Gastroesophageal sphincter (tissue), 3 donors: ENCODE data around the gene KDM2B.

Experiments used
- EP300 ChIP-seq: sonication (generic); formaldehyde crosslinking; IDR thresholded peaks from one replicate; pipeline ENCODE4 v1.6.1; 2017; ENCODE audit warnings: antibody characterized with exemption, mild to moderate bottlenecking
- TF ChIP-seq, protein P1 (sequence below), 4 experiments: fragments of 200-600 bp in 2 of 4; fragments of 450-650 bp in 2 of 4; sonication (generic) in 1 of 4; IDR thresholded peaks; one replicate each; pipeline ENCODE4 v1.5.1; 2017 to 2019; ENCODE audit warnings: antibody characterized with exemption in 4 of 4, mild to moderate bottlenecking in 2 of 4, moderate library complexity in 2 of 4

DNA sequence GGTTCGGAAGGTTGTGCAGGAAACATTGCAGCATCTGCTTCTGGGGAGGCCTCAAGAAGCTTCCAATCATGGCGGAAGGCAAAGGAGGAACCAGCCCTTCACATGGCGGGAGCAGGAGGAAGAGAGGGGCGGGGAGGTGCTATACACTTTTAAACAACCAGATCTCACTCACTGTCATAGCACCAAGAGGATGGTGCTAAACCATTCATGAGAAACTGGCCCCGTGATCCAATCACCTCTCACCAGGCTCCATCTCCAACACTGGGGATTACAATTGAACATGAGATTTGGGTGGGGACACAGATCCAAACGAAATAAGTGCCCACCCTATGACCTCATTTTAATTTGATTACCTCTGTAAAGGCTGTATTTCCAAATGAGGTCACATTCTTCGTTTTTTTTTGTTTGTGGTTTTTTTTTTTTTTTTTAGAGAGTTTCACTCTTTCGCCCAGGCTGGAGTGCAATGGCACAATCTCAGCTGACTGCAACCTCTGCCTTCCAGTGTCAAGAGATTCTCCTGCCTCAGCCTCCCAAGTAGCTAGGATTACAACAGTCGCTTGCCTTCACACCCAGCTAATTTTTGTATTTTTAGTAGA lies 34.1 kb upstream of the KDM2B start:
- TF ChIP-seq, protein P1, sequence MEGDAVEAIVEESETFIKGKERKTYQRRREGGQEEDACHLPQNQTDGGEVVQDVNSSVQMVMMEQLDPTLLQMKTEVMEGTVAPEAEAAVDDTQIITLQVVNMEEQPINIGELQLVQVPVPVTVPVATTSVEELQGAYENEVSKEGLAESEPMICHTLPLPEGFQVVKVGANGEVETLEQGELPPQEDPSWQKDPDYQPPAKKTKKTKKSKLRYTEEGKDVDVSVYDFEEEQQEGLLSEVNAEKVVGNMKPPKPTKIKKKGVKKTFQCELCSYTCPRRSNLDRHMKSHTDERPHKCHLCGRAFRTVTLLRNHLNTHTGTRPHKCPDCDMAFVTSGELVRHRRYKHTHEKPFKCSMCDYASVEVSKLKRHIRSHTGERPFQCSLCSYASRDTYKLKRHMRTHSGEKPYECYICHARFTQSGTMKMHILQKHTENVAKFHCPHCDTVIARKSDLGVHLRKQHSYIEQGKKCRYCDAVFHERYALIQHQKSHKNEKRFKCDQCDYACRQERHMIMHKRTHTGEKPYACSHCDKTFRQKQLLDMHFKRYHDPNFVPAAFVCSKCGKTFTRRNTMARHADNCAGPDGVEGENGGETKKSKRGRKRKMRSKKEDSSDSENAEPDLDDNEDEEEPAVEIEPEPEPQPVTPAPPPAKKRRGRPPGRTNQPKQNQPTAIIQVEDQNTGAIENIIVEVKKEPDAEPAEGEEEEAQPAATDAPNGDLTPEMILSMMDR (IDR thresholded peaks at IDR 0.05), result no peak
- TF ChIP-seq EP300, result no peak
